Transverse colon (tissue), 4 donors: ENCODE data around the gene TAS2R38. TPM values are rescaled to one million over a fixed set of nuclear protein-coding genes. Genes with fewer than 3 reads are reported as not detected.

Experiments used
- DNase-seq: peaks from one replicate; pipeline ENCODE4 v3.0.0-alpha.2; 2019
- H3K27ac ChIP-seq, 4 donors: fragments of 200-600 bp; sonication (generic); 2 replicates each; pipeline ENCODE4 v1.5.1; 2016 to 2018; ENCODE audit warnings: inconsistent platforms in 4 of 4
- H3K27me3 ChIP-seq: fragments of 200-600 bp; sonication (generic); 2 replicates; pipeline ENCODE4 v1.5.1; 2017; ENCODE audit warnings: inconsistent platforms
- H3K36me3 ChIP-seq, 4 donors: fragments of 200-600 bp; sonication (generic); 2 replicates each; pipeline ENCODE4 v1.5.1; 2017 to 2019; ENCODE audit warnings: inconsistent platforms in 4 of 4
- H3K4me1 ChIP-seq, 4 donors: fragments of 200-600 bp; sonication (generic); 2 replicates each; pipeline ENCODE4 v1.5.1; 2017 to 2020; ENCODE audit warnings: inconsistent platforms in 4 of 4
- H3K4me3 ChIP-seq, 4 donors: fragments of 200-600 bp; sonication (generic); 1 replicate in 1 of 4; 2 replicates in 3 of 4; pipeline versions ENCODE4 v1.5.1 to v1.6.1; 2017 to 2019; ENCODE audit warnings: inconsistent platforms in 4 of 4
- H3K9me3 ChIP-seq, 2 donors: fragments of 200-600 bp; sonication (generic); 2 replicates each; pipeline ENCODE4 v1.5.1; 2017 to 2019; ENCODE audit warnings: inconsistent platforms in 2 of 2
- CTCF ChIP-seq, 5 experiments: fragments of 200-600 bp in 3 of 5; fragments of 450-650 bp in 2 of 5; sonication (generic) in 3 of 5; IDR thresholded peaks; 1 replicate in 2 of 5; 2 replicates in 3 of 5; pipeline ENCODE4 v1.5.1; 2016 to 2017; ENCODE audit warnings: antibody characterized with exemption in 5 of 5, inconsistent platforms in 3 of 5, mild to moderate bottlenecking in 2 of 5, moderate library complexity in 1 of 5
- EP300 ChIP-seq: sonication (generic); formaldehyde crosslinking; IDR thresholded peaks from one replicate; pipeline ENCODE4 v1.6.1; 2017; ENCODE audit warnings: antibody characterized with exemption, low read depth
- POLR2A ChIP-seq: fragments of 450-650 bp; IDR thresholded peaks from one replicate; pipeline ENCODE4 v1.6.1; 2016; ENCODE audit warnings: antibody characterized with exemption, mild to moderate bottlenecking, moderate library complexity
- POLR2AphosphoS5 ChIP-seq, 3 donors: sonication (generic); formaldehyde crosslinking; IDR thresholded peaks; one replicate each; pipeline ENCODE4 v1.6.1; 2016; ENCODE audit warnings: antibody characterized with exemption in 3 of 3
- WGBS, 2 donors: methylation state at CpG; one replicate each; pipeline ENCODE4 v1.1.5; 2018; ENCODE audit warnings: low coverage in 1 of 2; 5-methylcytosine and 5-hydroxymethylcytosine counted together
- in situ Hi-C, 4 donors: fragments of 200-750 bp; cut with MboI; loops; one replicate each; pipeline versions ENCODE4 v1.15.0 to v1.15.1; 2017; ENCODE audit warnings: low sequenced_read_pairs in 3 of 4, low pct_ligation_motif_present in 1 of 4, low pct_unique_long_range_greater_than_20kb in 1 of 4
- intact Hi-C: fragments of 100-400 bp; cut with DNase I; formaldehyde crosslinking; loops from one replicate; pipeline ENCODE4 v1.15.1; 2023; ENCODE audit warnings: low total_unique reads
- total RNA-seq, 4 donors: library from RNA; depleted of rRNA; stranded (reverse); fragments of >200 nt; gene quantifications; one replicate each; pipeline ENCODE4 v1.1.0, GENCODE V29; 2016

Gene TAS2R38
- total RNA-seq, 4 donors from 2014 or later = not detected

DNA sequence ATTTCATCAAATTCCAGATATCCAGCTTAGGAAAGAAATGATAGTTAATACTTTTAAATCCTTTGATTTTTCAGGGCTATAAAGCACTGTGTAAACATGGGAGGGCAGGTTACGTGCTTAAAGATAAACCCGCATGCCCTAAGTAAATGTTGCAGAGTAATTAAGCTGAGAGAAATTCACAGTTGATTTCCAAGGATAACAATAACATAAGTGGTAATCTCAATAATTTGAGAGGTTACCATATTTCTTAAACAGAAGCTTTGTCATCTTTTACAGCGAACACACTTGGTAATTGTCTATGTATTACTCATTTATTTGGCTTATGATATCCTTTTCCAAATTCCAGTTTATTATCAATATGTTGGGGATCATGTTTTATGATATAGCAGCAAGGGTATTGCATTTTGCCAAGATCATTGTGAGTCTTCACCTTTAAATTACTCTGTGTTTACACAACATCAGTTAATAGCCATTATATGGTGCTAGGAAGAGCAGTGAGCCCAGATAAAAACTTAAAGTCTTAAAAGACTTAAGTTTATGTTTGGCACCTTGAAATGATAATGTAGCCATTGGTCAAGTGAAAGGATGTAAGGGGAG, 37.5 kb upstream of the TAS2R38 start:
- no peaks in the 10 kb centered on the region for H3K9me3 ChIP-seq
- in situ Hi-C loops = no loop called here
- WGBS, 2 donors = 24 to 31% methylated on average over 3 of the region's 3 CpGs
- intact Hi-C loops = no loop called here
- no peak for DNase-seq
- no peak overlapping the region for H3K27ac ChIP-seq
- H3K27me3 ChIP-seq = no peaks in the 10 kb centered on the region
- H3K4me3 ChIP-seq = no peak overlapping the region
- no peak for TF ChIP-seq EP300
- no peaks in the 10 kb centered on the region for H3K36me3 ChIP-seq
- H3K4me1 ChIP-seq = peaks cover 0 to 24% (median 1%) of the 10 kb centered on the region in 4 donors

GRCh38 chr7:142009187-142009586, 35.6 kb upstream of the TAS2R38 start:
- DNase-seq = no peak
- intact Hi-C loops = no loop called here
- in situ Hi-C loops = no loop called here
- peaks cover 0 to 24% (median 1%) of the 10 kb centered on the region in 4 donors for H3K4me1 ChIP-seq
- H3K27ac ChIP-seq = no peak overlapping the region
- no peaks in the 10 kb centered on the region for H3K27me3 ChIP-seq
- no peaks in the 10 kb centered on the region for H3K36me3 ChIP-seq
- no peak overlapping the region for H3K4me3 ChIP-seq
- 54% methylated on average over 1 of the region's 1 CpG; no CpG with 5 or more reads in 1 of the 2 donors for WGBS, 2 donors
- no peaks in the 10 kb centered on the region for H3K9me3 ChIP-seq
- TF ChIP-seq EP300 (no peak), CTCF (IDR thresholded peaks at IDR 0.05) (no peak), POLR2AphosphoS5 (IDR thresholded peaks at IDR 0.05) (no peak), POLR2A (no peak)

GRCh38 chr7:142006577-142006976, 33.0 kb upstream of the TAS2R38 start:
- no peak overlapping the region for H3K27ac ChIP-seq
- 81 to 96% methylated on average over 2 of the region's 2 CpGs for WGBS, 2 donors
- in situ Hi-C loops (no loop called here), intact Hi-C loops (no loop called here)
- no peak overlapping the region for H3K4me3 ChIP-seq
- no peak for TF ChIP-seq POLR2AphosphoS5 (IDR thresholded peaks at IDR 0.05)
- no peak for TF ChIP-seq EP300
- TF ChIP-seq POLR2A = no peak
- TF ChIP-seq CTCF (IDR thresholded peaks at IDR 0.05) = no peak
- no peaks in the 10 kb centered on the region for H3K27me3 ChIP-seq
- no peak for DNase-seq
- H3K36me3 ChIP-seq = no peaks in the 10 kb centered on the region
- H3K4me1 ChIP-seq = peaks cover 0 to 24% (median 1%) of the 10 kb centered on the region in 4 donors
- no peaks in the 10 kb centered on the region for H3K9me3 ChIP-seq

- Histone ChIP-seq H3K4me3 (no peak overlapping the region), H3K36me3 (no peaks in the 10 kb centered on the region), H3K4me1 (peaks cover 0 to 5% (median 0%) of the 10 kb centered on the region in 4 donors), H3K27me3 (no peaks in the 10 kb centered on the region), H3K9me3 (no peaks in the 10 kb centered on the region), H3K27ac (no peak overlapping the region)
- 64 to 91% methylated on average over 1 of the region's 1 CpG for whole genome bisulfite sequencing, 2 donors
- DNase-seq = no peak
- TF ChIP-seq POLR2A (no peak), POLR2AphosphoS5 (IDR thresholded peaks at IDR 0.05) (no peak), EP300 (no peak), CTCF (IDR thresholded peaks at IDR 0.05) (no peak)
- intact Hi-C loops (no loop called here), in situ Hi-C loops (no loop called here)
These were observed 28.6 kb upstream of the TAS2R38 start for GRCh38 chr7:142002179-142002578.
